HUES64 (cell line): ENCODE results near the gene RPGRIP1. TPM values are rescaled to one million over a fixed set of nuclear protein-coding genes. Genes with fewer than 3 reads are reported as not detected.
A peak's percentile ranks its signal among the peaks of the same experiment; 100 is the strongest.

Experiments used
- H3K27ac ChIP-seq: 2 replicates; pipeline ENCODE4 v1.7.0; 2013; ENCODE audit warnings: low read depth, low read length, inconsistent platforms
- H3K27me3 ChIP-seq: 2 replicates; pipeline ENCODE4 v1.6.1; 2013; ENCODE audit warnings: mild to moderate bottlenecking, low read length; ENCODE audit not compliant: insufficient read depth
- H3K36me3 ChIP-seq: 2 replicates; pipeline ENCODE4 v1.6.1; 2013; ENCODE audit warnings: mild to moderate bottlenecking, low read length; ENCODE audit not compliant: insufficient read depth
- H3K4me1 ChIP-seq: 2 replicates; pipeline ENCODE4 v1.6.1; 2013; ENCODE audit warnings: mild to moderate bottlenecking, low read length, moderate library complexity; ENCODE audit not compliant: insufficient read depth
- H3K4me3 ChIP-seq: 2 replicates; pipeline ENCODE4 v1.5.1; 2013; ENCODE audit warnings: mild to moderate bottlenecking, low read length, moderate library complexity
- H3K9ac ChIP-seq: 2 replicates; pipeline ENCODE4 v1.6.1; 2013; ENCODE audit warnings: mild to moderate bottlenecking, low read depth, low read length
- H3K9me3 ChIP-seq: 2 replicates; pipeline ENCODE4 v1.6.1; 2013; ENCODE audit warnings: low read depth, low read length; ENCODE audit not compliant: insufficient read depth
- WGBS: fragments of 150-250, 120-280 bp; methylation state at CpG from one replicate; pipeline ENCODE4 v1.1.7; 2013; ENCODE audit warnings: missing lambda C conversion rate; 5-methylcytosine and 5-hydroxymethylcytosine counted together
- polyA plus RNA-seq, 2 experiments: library from polyadenylated mRNA; stranded (reverse); fragments of 50-300 nt; gene quantifications; one replicate each; pipeline ENCODE4 v1.2.3, GENCODE V29; 2013

Gene RPGRIP1
- polyA plus RNA-seq (2013, experiment 1 of 2), result 0.20 TPM
- polyA plus RNA-seq (2013, experiment 2 of 2), result 0.19 TPM

GRCh38 chr14:21279783-21280182 lies at the start of gene RPGRIP1:
RPGRIP1 (plus strand) TSS chr14:21280083; CDS start chr14:21287977, 7,894 bp downstream.
- H3K4me3 ChIP-seq, result no peak within 1 kb of the TSS
- no peak within 1 kb of the TSS for H3K27ac ChIP-seq
- no peaks in the 10 kb centered on the region for H3K4me1 ChIP-seq
- no peaks in the 10 kb centered on the region for H3K36me3 ChIP-seq
- H3K27me3 ChIP-seq, result no peaks in the 10 kb centered on the region
- H3K9ac ChIP-seq, result no peak within 1 kb of the TSS
- no peaks in the 10 kb centered on the region for H3K9me3 ChIP-seq
- 88% methylated on average over 1 of the region's 2 CpGs for WGBS

- no peak overlapping the region for H3K4me3 ChIP-seq
- H3K4me1 ChIP-seq, result no peaks in the 10 kb centered on the region
- H3K36me3 ChIP-seq, result peaks cover 100% of the 10 kb centered on the region
- H3K9me3 ChIP-seq, result no peaks in the 10 kb centered on the region
- H3K9ac ChIP-seq, result no peak overlapping the region
- H3K27me3 ChIP-seq, result no peaks in the 10 kb centered on the region
- no peak overlapping the region for H3K27ac ChIP-seq
- WGBS, result 96% methylated on average over 14 of the region's 14 CpGs
Observed at GRCh38 chr14:21231020-21231652, 48.7 kb upstream of the RPGRIP1 start.

- peaks cover 98% of the 10 kb centered on the region for H3K36me3 ChIP-seq
- no peak overlapping the region for H3K9ac ChIP-seq
- WGBS, result 87% methylated on average over 8 of the region's 8 CpGs
- no peaks in the 10 kb centered on the region for H3K9me3 ChIP-seq
- no peak overlapping the region for H3K27ac ChIP-seq
- H3K27me3 ChIP-seq, result no peaks in the 10 kb centered on the region
- H3K4me3 ChIP-seq, result no peak overlapping the region
- no peaks in the 10 kb centered on the region; the same call in 1 of the 2 replicates for H3K4me1 ChIP-seq
Observed at GRCh38 chr14:21233457-21234076, 46.3 kb upstream of the RPGRIP1 start.

GRCh38 chr14:21234112-21234511 lies 45.8 kb upstream of the RPGRIP1 start:
- Histone ChIP-seq H3K4me3 (no peak overlapping the region), H3K36me3 (peaks cover 98% of the 10 kb centered on the region), H3K27me3 (no peaks in the 10 kb centered on the region), H3K9me3 (no peaks in the 10 kb centered on the region), H3K4me1 (no peaks in the 10 kb centered on the region; the same call in 1 of the 2 replicates), H3K27ac (no peak overlapping the region), H3K9ac (no peak overlapping the region)
- WGBS, result 94% methylated on average over 5 of the region's 5 CpGs

GRCh38 chr14:21236948-21237797 lies 42.7 kb upstream of the RPGRIP1 start:
- peak overlapping the region; percentile 46; the same call in 1 of the 2 replicates for H3K27ac ChIP-seq
- H3K4me3 ChIP-seq, result no peak overlapping the region
- 82% methylated on average over 4 of the region's 6 CpGs for WGBS
- no peaks in the 10 kb centered on the region for H3K9me3 ChIP-seq
- H3K36me3 ChIP-seq, result peaks cover 97% of the 10 kb centered on the region
- H3K4me1 ChIP-seq, result peaks cover under 1% of the 10 kb centered on the region; the same call in 1 of the 2 replicates
- H3K27me3 ChIP-seq, result no peaks in the 10 kb centered on the region
- H3K9ac ChIP-seq, result no peak overlapping the region

- Histone ChIP-seq H3K27me3 (no peaks in the 10 kb centered on the region), H3K27ac (no peak overlapping the region), H3K9ac (no peak overlapping the region), H3K4me1 (peaks cover 6% of the 10 kb centered on the region; the same call in 1 of the 2 replicates), H3K9me3 (no peaks in the 10 kb centered on the region), H3K4me3 (no peak overlapping the region), H3K36me3 (peaks cover 97% of the 10 kb centered on the region)
- WGBS, result 92% methylated on average over 11 of the region's 11 CpGs
Observed at GRCh38 chr14:21238823-21239518, 40.9 kb upstream of the RPGRIP1 start.

GRCh38 chr14:21240417-21240816 lies 39.5 kb upstream of the RPGRIP1 start:
- 100% methylated on average over 2 of the region's 2 CpGs for WGBS
- no peak overlapping the region for H3K9ac ChIP-seq
- H3K4me3 ChIP-seq, result no peak overlapping the region
- H3K4me1 ChIP-seq, result peaks cover 6% of the 10 kb centered on the region; the same call in 1 of the 2 replicates
- H3K36me3 ChIP-seq, result peaks cover 97% of the 10 kb centered on the region
- no peaks in the 10 kb centered on the region for H3K27me3 ChIP-seq
- peak overlapping the region; percentile 20; the same call in 1 of the 2 replicates for H3K27ac ChIP-seq
- H3K9me3 ChIP-seq, result no peaks in the 10 kb centered on the region

GRCh38 chr14:21241218-21241819 lies 38.6 kb upstream of the RPGRIP1 start:
- Histone ChIP-seq H3K9me3 (no peaks in the 10 kb centered on the region), H3K4me1 (peaks cover 6% of the 10 kb centered on the region; the same call in 1 of the 2 replicates), H3K36me3 (peaks cover 96% of the 10 kb centered on the region), H3K27me3 (no peaks in the 10 kb centered on the region), H3K9ac (no peak overlapping the region), H3K4me3 (no peak overlapping the region), H3K27ac (no peak overlapping the region; the same call in 1 of the 2 replicates)
- WGBS, result 100% methylated on average over 1 of the region's 1 CpG

- H3K36me3 ChIP-seq, result peaks cover 97% of the 10 kb centered on the region
Observed at GRCh38 chr14:21244544-21244943, 35.3 kb upstream of the RPGRIP1 start.

GRCh38 chr14:21245813-21246212 lies 34.1 kb upstream of the RPGRIP1 start:
- Histone ChIP-seq H3K36me3 (peaks cover 97% of the 10 kb centered on the region), H3K4me3 (no peak overlapping the region), H3K9me3 (no peaks in the 10 kb centered on the region), H3K27me3 (no peaks in the 10 kb centered on the region), H3K9ac (no peak overlapping the region), H3K4me1 (peaks cover 6% of the 10 kb centered on the region; the same call in 1 of the 2 replicates), H3K27ac (no peak overlapping the region)
- WGBS, result 95% methylated on average over 7 of the region's 7 CpGs

More at GRCh38 chr14:21244544-21244943, 35.3 kb upstream of the RPGRIP1 start:
- WGBS, result 97% methylated on average over 7 of the region's 7 CpGs
- Histone ChIP-seq H3K4me1 (0 out of 2 replicates have a peak, but pooled peaks cover 6% of the 10 kb centered on the region), H3K4me3 (no peak overlapping the region), H3K9me3 (no peaks in the 10 kb centered on the region), H3K9ac (no peak overlapping the region), H3K27me3 (no peaks in the 10 kb centered on the region), H3K27ac (no peak overlapping the region)
